ENCODE results near the gene MMP24OS. TPM values are rescaled to one million over a fixed set of nuclear protein-coding genes. Genes with fewer than 3 reads are reported as not detected.
A peak's percentile ranks its signal among the peaks of the same experiment; 100 is the strongest.

Gene MMP24OS
- total and polyA plus RNA-seq, 2 of the 4 experiments (the other 2 are of a cell fraction) = 5.9 to 64.9 TPM

- Histone ChIP-seq H3K18ac (ENCODE audit: low read depth, low read length) (no peak overlapping the region), H2BK20ac (ENCODE audit: low read depth, low read length) (no peak overlapping the region), H3K27me3 (ENCODE audit: control insufficient read depth, insufficient read depth, low read length) (peaks cover 2% of the 10 kb centered on the region), H3K4me2 (ENCODE audit: low read depth, low read length) (no peak overlapping the region), H3K27ac (ENCODE audit: insufficient read depth, low read length) (no peak overlapping the region), H2BK5ac (ENCODE audit: low read depth, low read length, poor library complexity, severe bottlenecking) (no peak overlapping the region), H2AK9ac (replicated peaks; ENCODE audit: low read depth, low read length, poor library complexity) (peak overlapping the region; percentile 28), H3K9me1 (ENCODE audit: insufficient read depth, low read length) (no peaks in the 10 kb centered on the region), H4K5ac (ENCODE audit: low read depth, low read length) (no peak overlapping the region), H3K4ac (ENCODE audit: low read depth, low read length) (no peak overlapping the region), H2AK5ac (ENCODE audit: low read depth, low read length) (no peak overlapping the region), H3K9me3 (ENCODE audit: control insufficient read depth, insufficient read depth, low read length) (no peaks in the 10 kb centered on the region), H2BK15ac (ENCODE audit: low read depth, low read length) (no peak overlapping the region), H3K14ac (replicated peaks; ENCODE audit: low read depth, low read length) (no peak overlapping the region), H3K23ac (ENCODE audit: low read depth, low read length) (no peak overlapping the region), H3K56ac (ENCODE audit: extremely low read depth, insufficient read depth, low read length) (no peak overlapping the region), H4K20me1 (ENCODE audit: insufficient read depth, low read length) (no peaks in the 10 kb centered on the region), H2BK120ac (ENCODE audit: low read depth, low read length) (no peak overlapping the region), H3K79me1 (ENCODE audit: low read depth in 1 of 2, low read length in 2 of 2) (no peaks in the 10 kb centered on the region), H2AFZ (replicated peaks; ENCODE audit: low read length, poor library complexity) (peak overlapping the region; percentile 29), H3K4me1 (ENCODE audit: control insufficient read depth, insufficient read depth, low read length) (peaks cover 1% of the 10 kb centered on the region; the same call in 1 of the 2 replicates), H4K8ac (ENCODE audit: low read depth in 2 of 2, low read length in 2 of 2) (no peak overlapping the region), H3K9ac (ENCODE audit: low read depth, low read length) (no peak overlapping the region), H4K91ac (ENCODE audit: insufficient read depth, low read depth, low read length) (no peak overlapping the region), H3K4me3 (ENCODE audit: insufficient read depth, low read depth, low read length) (no peak overlapping the region), H3K36me3 (ENCODE audit: control insufficient read depth, insufficient read depth, low read length) (no peaks in the 10 kb centered on the region)
- in situ Hi-C loops (cut with MboI; ENCODE audit: low sequenced_read_pairs) = no loop called here
- DNase-seq = no peak
- dilution Hi-C loops (cut with HindIII; ENCODE audit: low sequenced_read_pairs, unreplicated experiment) = no loop called here
- no CpG with 5 or more reads among the region's 5 CpGs for WGBS, 2 experiments (ENCODE audit: extremely low coverage in 2 of 2, insufficient read length in 1 of 2)
- intact Hi-C loops (cut with micrococcal nuclease) = no loop called here
- POLR2A ChIA-PET (ENCODE audit: unreplicated experiment) = no interaction called here
- ATAC-seq (ENCODE audit: low read depth) = no peak
- CTCF ChIA-PET = no interaction called here
- TF ChIP-seq RFX5 (IDR thresholded peaks at IDR 0.05; ENCODE audit: low read depth, low read length) (no peak), MAFK (IDR thresholded peaks at IDR 0.05; ENCODE audit: low read depth, low read length) (no peak), MXI1 (IDR thresholded peaks at IDR 0.05; ENCODE audit: borderline replicate concordance, low read depth, low read length) (no peak), MAZ (IDR thresholded peaks at IDR 0.05; ENCODE audit: borderline replicate concordance, low read depth, low read length) (no peak), NFE2L2 (IDR thresholded peaks at IDR 0.05; ENCODE audit: low read depth, low read length) (no peak), RAD21 (IDR thresholded peaks at IDR 0.05; ENCODE audit: low read length) (no peak), BHLHE40 (IDR thresholded peaks at IDR 0.05; ENCODE audit: low read depth, low read length) (no peak), SMC3 (IDR thresholded peaks at IDR 0.05; ENCODE audit: low read depth, low read length) (no peak), CHD1 (IDR thresholded peaks at IDR 0.05; ENCODE audit: low read depth, low read length) (no peak), CTCF (conservative IDR thresholded peaks at IDR 0.05; ENCODE audit: low read depth, low read length) (no peak), POLR2A (IDR thresholded peaks at IDR 0.05; ENCODE audit: low read depth, low read length) (no peak), ELK1 (IDR thresholded peaks at IDR 0.05; ENCODE audit: borderline replicate concordance, low read depth, low read length) (no peak), CEBPB (IDR thresholded peaks at IDR 0.05; ENCODE audit: low read depth, low read length) (no peak), RCOR1 (IDR thresholded peaks at IDR 0.05; ENCODE audit: insufficient replicate concordance, low read length) (no peak), FOS (IDR thresholded peaks at IDR 0.05; ENCODE audit: low read depth, low read length) (no peak), USF2 (IDR thresholded peaks at IDR 0.05; ENCODE audit: low read depth, low read length) (no peak)
- BruUV-seq (replicated peaks) = no TSS peak
Measured at GRCh38 chr20:35294293-35294685, 16.4 kb upstream of the MMP24OS start.
